Osteocyte (in vitro differentiated cells): Measurements from ENCODE around the gene ACAA2. TPM values are rescaled to one million over a fixed set of nuclear protein-coding genes. Genes with fewer than 3 reads are reported as not detected.
A peak's percentile ranks its signal among the peaks of the same experiment; 100 is the strongest.

Experiments used
- DNase-seq: peaks from one replicate; pipeline ENCODE4 v3.0.0; 2021; ENCODE audit warnings: mixed read lengths; ENCODE audit not compliant: unreplicated experiment; ENCODE audit errors: extremely low spot score
- H3K27ac Mint-ChIP-seq: one replicate; pipeline ENCODE4 v1.8.0; 2021; ENCODE audit warnings: mild to moderate bottlenecking, mixed read lengths; ENCODE audit not compliant: unreplicated experiment
- H3K27me3 Mint-ChIP-seq: one replicate; pipeline ENCODE4 v1.8.0; 2021; ENCODE audit warnings: mixed read lengths; ENCODE audit not compliant: unreplicated experiment
- H3K36me3 Mint-ChIP-seq: one replicate; pipeline ENCODE4 v1.8.0; 2021; ENCODE audit warnings: mixed read lengths; ENCODE audit not compliant: unreplicated experiment
- H3K4me1 Mint-ChIP-seq: one replicate; pipeline ENCODE4 v1.8.0; 2021; ENCODE audit warnings: mixed read lengths; ENCODE audit not compliant: unreplicated experiment
- H3K4me3 Mint-ChIP-seq: one replicate; pipeline ENCODE4 v1.8.0; 2021; ENCODE audit warnings: mild to moderate bottlenecking, moderate library complexity, mixed read lengths; ENCODE audit not compliant: unreplicated experiment
- H3K9me3 Mint-ChIP-seq: one replicate; pipeline ENCODE4 v1.8.0; 2021; ENCODE audit warnings: mixed read lengths; ENCODE audit not compliant: unreplicated experiment
- total RNA-seq: library from RNA; stranded (reverse); gene quantifications from 2 replicates; pipeline ENCODE4 v1.2.1, GENCODE V29; 2021
- TF ChIP-seq, protein P1 (sequence below): fragments of 200-600 bp; sonication (generic); IDR thresholded peaks from 2 replicates; pipeline ENCODE4 v1.5.0; 2021; ENCODE audit warnings: antibody characterized with exemption, mild to moderate bottlenecking, moderate library complexity

The ACAA2 gene
- total RNA-seq, 1 donor from 2014 or later, result 57.7 TPM

DNA sequence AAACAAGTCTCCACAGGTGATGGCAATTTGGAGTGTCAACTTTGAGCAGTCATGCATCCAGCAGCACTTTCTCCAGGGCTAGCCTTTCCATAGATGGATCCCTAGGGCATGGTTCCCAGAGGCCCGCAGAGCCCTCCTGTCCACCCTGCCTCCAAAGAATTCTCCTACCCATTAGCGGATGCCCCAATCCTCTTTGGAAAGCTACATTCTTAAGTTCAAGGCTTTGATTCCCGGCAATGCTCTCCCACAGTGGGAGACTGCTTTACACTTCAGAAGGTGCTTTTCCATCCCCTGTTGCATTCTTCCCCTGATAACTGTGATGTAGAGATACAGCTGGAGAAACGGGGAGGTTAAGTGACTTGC, 61.3 kb downstream of the ACAA2 start:
- Mint-ChIP-seq H3K27me3 (peaks cover 36% of the 10 kb centered on the region), H3K36me3 (no peaks in the 10 kb centered on the region), H3K9me3 (no peaks in the 10 kb centered on the region), H3K4me3 (no peak overlapping the region), H3K27ac (no peak overlapping the region), H3K4me1 (no peaks in the 10 kb centered on the region)
- TF ChIP-seq, protein P1, sequence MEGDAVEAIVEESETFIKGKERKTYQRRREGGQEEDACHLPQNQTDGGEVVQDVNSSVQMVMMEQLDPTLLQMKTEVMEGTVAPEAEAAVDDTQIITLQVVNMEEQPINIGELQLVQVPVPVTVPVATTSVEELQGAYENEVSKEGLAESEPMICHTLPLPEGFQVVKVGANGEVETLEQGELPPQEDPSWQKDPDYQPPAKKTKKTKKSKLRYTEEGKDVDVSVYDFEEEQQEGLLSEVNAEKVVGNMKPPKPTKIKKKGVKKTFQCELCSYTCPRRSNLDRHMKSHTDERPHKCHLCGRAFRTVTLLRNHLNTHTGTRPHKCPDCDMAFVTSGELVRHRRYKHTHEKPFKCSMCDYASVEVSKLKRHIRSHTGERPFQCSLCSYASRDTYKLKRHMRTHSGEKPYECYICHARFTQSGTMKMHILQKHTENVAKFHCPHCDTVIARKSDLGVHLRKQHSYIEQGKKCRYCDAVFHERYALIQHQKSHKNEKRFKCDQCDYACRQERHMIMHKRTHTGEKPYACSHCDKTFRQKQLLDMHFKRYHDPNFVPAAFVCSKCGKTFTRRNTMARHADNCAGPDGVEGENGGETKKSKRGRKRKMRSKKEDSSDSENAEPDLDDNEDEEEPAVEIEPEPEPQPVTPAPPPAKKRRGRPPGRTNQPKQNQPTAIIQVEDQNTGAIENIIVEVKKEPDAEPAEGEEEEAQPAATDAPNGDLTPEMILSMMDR, result no peak
- DNase-seq, result peak; percentile 56

GRCh38 chr18:49751427-49752094, 61.8 kb downstream of the ACAA2 start:
- no peak overlapping the region for H3K4me3 Mint-ChIP-seq
- H3K36me3 Mint-ChIP-seq, result no peaks in the 10 kb centered on the region
- H3K27me3 Mint-ChIP-seq, result peaks cover 40% of the 10 kb centered on the region
- TF ChIP-seq, protein P1, result no peak
- H3K9me3 Mint-ChIP-seq, result no peaks in the 10 kb centered on the region
- H3K4me1 Mint-ChIP-seq, result no peaks in the 10 kb centered on the region
- H3K27ac Mint-ChIP-seq, result no peak overlapping the region
- DNase-seq, result peak; percentile 70

- Mint-ChIP-seq H3K27me3 (peaks cover 37% of the 10 kb centered on the region), H3K36me3 (no peaks in the 10 kb centered on the region), H3K9me3 (no peaks in the 10 kb centered on the region), H3K4me3 (no peak overlapping the region), H3K4me1 (no peaks in the 10 kb centered on the region), H3K27ac (no peak overlapping the region)
- no peak for DNase-seq
- TF ChIP-seq, protein P1, result no peak
Observed at GRCh38 chr18:49749563-49749962, 63.8 kb downstream of the ACAA2 start.

DNA sequence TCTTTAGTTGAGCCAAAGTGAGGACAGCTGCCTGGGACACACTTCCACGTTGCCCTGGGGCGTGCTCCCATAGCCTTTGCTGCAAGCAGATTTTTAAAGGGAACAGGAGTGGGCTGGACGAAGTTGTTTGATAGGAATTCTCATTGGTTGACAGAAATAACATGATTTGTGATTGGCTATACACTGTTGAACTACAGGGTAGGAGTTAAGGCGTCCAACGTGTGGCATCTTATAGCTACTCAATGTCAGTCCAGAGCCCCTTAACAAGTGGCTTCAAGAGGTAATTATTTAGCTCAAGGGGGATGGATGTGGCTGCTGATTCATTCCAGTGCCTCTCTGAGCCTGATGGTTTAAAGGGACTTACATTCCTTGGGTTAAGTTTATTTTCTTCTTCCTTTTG, 65.5 kb downstream of the ACAA2 start:
- Mint-ChIP-seq H3K27ac (no peak overlapping the region), H3K36me3 (no peaks in the 10 kb centered on the region), H3K4me1 (no peaks in the 10 kb centered on the region), H3K4me3 (no peak overlapping the region), H3K9me3 (no peaks in the 10 kb centered on the region), H3K27me3 (peaks cover 42% of the 10 kb centered on the region)
- no peak for DNase-seq
- TF ChIP-seq, protein P1, result no peak

GRCh38 chr18:49745045-49746014, 68.0 kb downstream of the ACAA2 start:
- no peaks in the 10 kb centered on the region for H3K4me1 Mint-ChIP-seq
- no peak for DNase-seq

More at GRCh38 chr18:49745045-49746014, 68.0 kb downstream of the ACAA2 start:
- Mint-ChIP-seq H3K4me3 (no peak overlapping the region), H3K27ac (no peak overlapping the region), H3K9me3 (no peaks in the 10 kb centered on the region), H3K27me3 (peaks cover 34% of the 10 kb centered on the region), H3K36me3 (no peaks in the 10 kb centered on the region)
- TF ChIP-seq, protein P1, result no peak
